ENCODE data around the gene SHROOM4. TPM values are rescaled to one million over a fixed set of nuclear protein-coding genes. Genes with fewer than 3 reads are reported as not detected.

Gene SHROOM4
- total RNA-seq, 1 donor from 2014 or later = 15.4 TPM

DNA sequence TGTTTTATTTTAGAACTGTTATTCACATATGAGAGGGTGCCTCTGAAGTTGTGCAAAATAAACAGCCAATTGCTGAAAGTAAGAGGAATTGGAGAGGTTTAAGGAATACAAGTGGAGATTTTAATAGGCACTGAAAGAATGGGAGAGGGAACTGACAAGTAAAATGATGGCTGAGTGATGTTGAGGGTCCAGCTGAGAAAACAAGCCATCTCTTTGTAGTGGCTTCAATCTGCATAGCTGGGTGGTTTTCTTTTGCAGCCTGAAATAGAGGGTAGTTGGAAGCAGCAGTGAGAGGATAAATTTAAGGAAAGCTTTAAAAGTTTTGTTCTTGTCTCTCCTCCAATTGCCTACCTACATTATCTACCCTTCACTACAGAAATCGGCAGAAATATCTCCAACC lies 236.7 kb downstream of the SHROOM4 start:
- no peaks in the 10 kb centered on the region for H3K4me1 Mint-ChIP-seq

DNA sequence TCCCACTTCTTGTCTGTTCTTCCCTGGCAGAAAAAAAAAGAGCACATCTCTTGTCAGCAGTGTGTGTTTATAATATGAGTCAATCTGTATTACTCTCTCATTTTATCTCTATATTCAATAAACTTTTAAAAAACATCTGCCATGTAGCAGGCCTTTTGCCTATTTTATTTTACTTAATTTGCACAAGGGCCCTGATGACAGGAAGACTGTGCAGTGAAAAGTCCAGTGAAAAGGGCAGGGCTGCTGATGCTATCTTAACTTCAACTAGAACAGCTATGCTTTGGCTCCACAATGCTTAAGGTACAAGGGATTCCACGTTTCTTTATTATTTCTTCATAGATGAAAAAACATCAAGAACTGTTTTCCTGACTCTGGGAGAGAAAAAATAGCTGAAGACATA lies 246.4 kb downstream of the SHROOM4 start:
- TF ChIP-seq, protein P1, sequence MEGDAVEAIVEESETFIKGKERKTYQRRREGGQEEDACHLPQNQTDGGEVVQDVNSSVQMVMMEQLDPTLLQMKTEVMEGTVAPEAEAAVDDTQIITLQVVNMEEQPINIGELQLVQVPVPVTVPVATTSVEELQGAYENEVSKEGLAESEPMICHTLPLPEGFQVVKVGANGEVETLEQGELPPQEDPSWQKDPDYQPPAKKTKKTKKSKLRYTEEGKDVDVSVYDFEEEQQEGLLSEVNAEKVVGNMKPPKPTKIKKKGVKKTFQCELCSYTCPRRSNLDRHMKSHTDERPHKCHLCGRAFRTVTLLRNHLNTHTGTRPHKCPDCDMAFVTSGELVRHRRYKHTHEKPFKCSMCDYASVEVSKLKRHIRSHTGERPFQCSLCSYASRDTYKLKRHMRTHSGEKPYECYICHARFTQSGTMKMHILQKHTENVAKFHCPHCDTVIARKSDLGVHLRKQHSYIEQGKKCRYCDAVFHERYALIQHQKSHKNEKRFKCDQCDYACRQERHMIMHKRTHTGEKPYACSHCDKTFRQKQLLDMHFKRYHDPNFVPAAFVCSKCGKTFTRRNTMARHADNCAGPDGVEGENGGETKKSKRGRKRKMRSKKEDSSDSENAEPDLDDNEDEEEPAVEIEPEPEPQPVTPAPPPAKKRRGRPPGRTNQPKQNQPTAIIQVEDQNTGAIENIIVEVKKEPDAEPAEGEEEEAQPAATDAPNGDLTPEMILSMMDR (IDR thresholded peaks at IDR 0.05; ENCODE audit: unreplicated experiment) = no peak
- no peak overlapping the region for H3K4me3 Mint-ChIP-seq
- no peak overlapping the region for H3K27ac Mint-ChIP-seq
- no peaks in the 10 kb centered on the region for H3K36me3 Mint-ChIP-seq
- no peak for DNase-seq (ENCODE audit: low spot score in 2 of 2, unreplicated experiment in 2 of 2)
- peaks cover 35% of the 10 kb centered on the region for H3K9me3 Mint-ChIP-seq
- H3K4me1 Mint-ChIP-seq = no peaks in the 10 kb centered on the region
- no peaks in the 10 kb centered on the region for H3K27me3 Mint-ChIP-seq (ENCODE audit: low read depth)

More for the DNA sequence above, 236.7 kb downstream of the SHROOM4 start:
- DNase-seq (ENCODE audit: low spot score in 2 of 2, unreplicated experiment in 2 of 2) = no peak
- no peaks in the 10 kb centered on the region for H3K36me3 Mint-ChIP-seq
- no peak overlapping the region for H3K27ac Mint-ChIP-seq
- H3K9me3 Mint-ChIP-seq = peaks cover 16% of the 10 kb centered on the region
- H3K27me3 Mint-ChIP-seq (ENCODE audit: low read depth) = no peaks in the 10 kb centered on the region
- no peak overlapping the region for H3K4me3 Mint-ChIP-seq
- TF ChIP-seq, protein P1 (IDR thresholded peaks at IDR 0.05; ENCODE audit: unreplicated experiment) = no peak

DNA sequence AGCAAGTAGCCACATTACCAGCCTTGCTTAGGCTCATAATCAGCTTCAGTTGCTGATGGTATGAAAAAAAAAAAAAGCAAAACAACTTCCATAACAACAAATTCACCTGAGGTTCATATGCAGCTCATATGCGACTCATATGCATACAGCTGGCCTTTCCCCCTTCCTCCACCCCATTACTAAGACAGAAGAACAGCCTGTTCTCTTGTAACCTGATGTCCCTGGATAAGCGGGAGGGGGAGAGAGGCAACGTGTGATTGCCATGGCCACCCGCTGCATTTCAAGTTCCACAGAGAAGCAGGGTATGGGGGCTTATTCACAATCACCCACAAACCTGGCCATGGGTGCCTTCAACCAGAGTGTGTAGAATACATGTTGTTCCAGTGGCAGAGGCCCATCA lies 248.3 kb downstream of the SHROOM4 start:
- Mint-ChIP-seq H3K27ac (no peak overlapping the region), H3K9me3 (peaks cover 42% of the 10 kb centered on the region), H3K27me3 (ENCODE audit: low read depth) (no peaks in the 10 kb centered on the region), H3K36me3 (no peaks in the 10 kb centered on the region), H3K4me3 (no peak overlapping the region), H3K4me1 (no peaks in the 10 kb centered on the region)
- TF ChIP-seq, protein P1 (IDR thresholded peaks at IDR 0.05; ENCODE audit: unreplicated experiment) = no peak
- DNase-seq (ENCODE audit: low spot score in 2 of 2, unreplicated experiment in 2 of 2) = no peak

Other genes with a start within 250 kb of the SHROOM4 start
- not detected in 3 replicates for gene BMP15, start 96.5 kb upstream of the SHROOM4 start, total RNA-seq

Measured in mesothelial cell of epicardium (in vitro differentiated cells).